Thyroid gland (tissue), 4 donors: Measurements from ENCODE around the gene PAK6. TPM values are rescaled to one million over a fixed set of nuclear protein-coding genes. Genes with fewer than 3 reads are reported as not detected.

Source experiments
- DNase-seq, 2 donors: peaks; one replicate each; pipeline ENCODE4 v3.0.0-alpha.2; 2019
- H3K27ac ChIP-seq, 3 donors: fragments of 200-600 bp; sonication (generic); 1 replicate in 2 of 3; 2 replicates in 1 of 3; pipeline ENCODE4 v1.5.1; 2016 to 2019; ENCODE audit warnings: mild to moderate bottlenecking in 1 of 3, moderate library complexity in 1 of 3
- H3K27me3 ChIP-seq: fragments of 200-600 bp; sonication (generic); one replicate; pipeline ENCODE4 v1.5.1; 2019
- H3K36me3 ChIP-seq, 2 donors: fragments of 200-600 bp; sonication (generic); one replicate each; pipeline ENCODE4 v1.5.1; 2016 to 2019
- H3K4me1 ChIP-seq, 2 donors: fragments of 200-600 bp; sonication (generic); one replicate each; pipeline ENCODE4 v1.5.1; 2017 to 2019
- H3K4me3 ChIP-seq, 3 donors: fragments of 200-600 bp; sonication (generic); replicated peaks in 1 of 3; 1 replicate in 2 of 3; 2 replicates in 1 of 3; pipeline ENCODE4 v1.5.1; 2016; ENCODE audit warnings: mild to moderate bottlenecking in 1 of 3
- H3K9me3 ChIP-seq: fragments of 200-600 bp; sonication (generic); one replicate; pipeline ENCODE4 v1.5.1; 2017
- CTCF ChIP-seq, 6 experiments: fragments of 200-600 bp in 3 of 6; fragments of 450-650 bp in 3 of 6; sonication (generic) in 3 of 6; IDR thresholded peaks; one replicate each; pipeline ENCODE4 v1.5.1; 2016 to 2019; ENCODE audit warnings: antibody characterized with exemption in 6 of 6, mild to moderate bottlenecking in 2 of 6, inconsistent platforms in 1 of 6, moderate library complexity in 1 of 6
- POLR2A ChIP-seq, 2 donors: fragments of 450-650 bp; IDR thresholded peaks; one replicate each; pipeline ENCODE4 v1.6.1; 2017; ENCODE audit warnings: antibody characterized with exemption in 2 of 2, mild to moderate bottlenecking in 2 of 2, moderate library complexity in 1 of 2
- WGBS, 2 donors: methylation state at CpG; one replicate each; pipeline ENCODE4 v1.1.5; 2017; 5-methylcytosine and 5-hydroxymethylcytosine counted together
- intact Hi-C: fragments of 100-400 bp; cut with DNase I; formaldehyde crosslinking; loops from one replicate; pipeline ENCODE4 v1.15.1; 2023
- total RNA-seq, 4 donors: library from RNA; depleted of rRNA; stranded (reverse); fragments of >200 nt; gene quantifications; one replicate each; pipeline ENCODE4 v1.2.3, GENCODE V29; 2016

Gene PAK6
- total RNA-seq, 4 donors from 2014 or later: 33.9 to 63.4 (median 43.9) TPM

DNA sequence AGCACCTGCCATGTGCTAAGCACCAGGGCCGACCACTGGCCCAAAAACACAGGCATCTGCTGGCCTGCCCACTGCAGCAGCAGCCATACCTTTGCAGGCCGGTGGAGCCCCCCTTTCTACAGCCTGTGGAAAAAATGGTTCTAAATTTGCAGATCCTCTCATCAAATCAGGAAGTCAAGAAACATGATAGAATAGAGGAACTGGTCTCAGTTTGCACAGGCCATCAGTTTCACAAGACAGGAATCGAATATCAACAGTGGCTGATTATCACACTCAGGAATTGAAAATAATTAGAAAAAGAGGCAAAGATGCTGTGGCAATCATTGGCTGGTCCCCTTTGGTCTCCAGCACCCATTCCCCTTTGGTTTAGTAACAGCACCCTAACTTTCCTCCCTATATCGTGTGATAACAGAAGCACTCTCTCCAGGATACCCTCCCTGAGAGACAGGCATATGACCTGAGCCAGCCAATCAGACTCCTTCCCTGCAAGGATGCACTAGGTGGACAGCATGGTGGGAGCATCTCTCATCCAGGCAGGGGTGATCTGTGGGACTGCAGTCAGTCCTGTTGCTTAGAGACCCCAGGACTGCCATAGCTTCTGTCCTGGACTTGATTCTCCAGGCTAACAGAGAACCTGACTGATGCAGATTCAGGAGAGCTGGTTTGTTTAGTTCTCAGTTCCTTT lies 3.5 kb upstream of the PAK6 start:
- Histone ChIP-seq H3K27me3 (no peaks in the 10 kb centered on the region), H3K36me3 (no peaks in the 10 kb centered on the region), H3K27ac (no peak overlapping the region), H3K4me1 (peaks cover 18 to 20% of the 10 kb centered on the region in 2 donors), H3K9me3 (no peaks in the 10 kb centered on the region), H3K4me3 (no peak overlapping the region)
- WGBS, 2 donors: 87 to 90% methylated on average over 4 of the region's 4 CpGs
- no peak for TF ChIP-seq CTCF (IDR thresholded peaks at IDR 0.05)
- TF ChIP-seq POLR2A (IDR thresholded peaks at IDR 0.05): no peak
- no peak for DNase-seq
- intact Hi-C loops: no loop called here

- Histone ChIP-seq H3K27me3 (no peaks in the 10 kb centered on the region), H3K4me1 (peaks cover 23 to 27% of the 10 kb centered on the region in 2 donors), H3K4me3 (peak overlapping the region in 1 of 3 donors; percentile 21), H3K9me3 (no peaks in the 10 kb centered on the region), H3K27ac (peak overlapping the region; percentile 28 to 83 (median 67)), H3K36me3 (no peaks in the 10 kb centered on the region)
- no peak for DNase-seq
- no peak for TF ChIP-seq POLR2A (IDR thresholded peaks at IDR 0.05)
- TF ChIP-seq CTCF (IDR thresholded peaks at IDR 0.05): no peak
- intact Hi-C loops: no loop called here
- 5 to 23% methylated on average over 3 to 5 of the region's 5 CpGs for whole genome bisulfite sequencing, 2 donors
Observed at GRCh38 chr15:40239404-40239692, 485 bp downstream of the PAK6 start.

GRCh38 chr15:40239693-40240618 lies 1.1 kb downstream of the PAK6 start:
- Histone ChIP-seq H3K36me3 (no peaks in the 10 kb centered on the region), H3K4me1 (peaks cover 23 to 27% of the 10 kb centered on the region in 2 donors), H3K27me3 (no peaks in the 10 kb centered on the region), H3K4me3 (no peak overlapping the region), H3K9me3 (no peaks in the 10 kb centered on the region), H3K27ac (peak overlapping the region; percentile 28 to 83 (median 67))
- intact Hi-C loops: no loop called here
- no peak for TF ChIP-seq CTCF (IDR thresholded peaks at IDR 0.05)
- TF ChIP-seq POLR2A (IDR thresholded peaks at IDR 0.05): no peak
- WGBS, 2 donors: 80% methylated on average over 13 to 14 of the region's 19 CpGs
- DNase-seq: peak; percentile 44 to 53

DNA sequence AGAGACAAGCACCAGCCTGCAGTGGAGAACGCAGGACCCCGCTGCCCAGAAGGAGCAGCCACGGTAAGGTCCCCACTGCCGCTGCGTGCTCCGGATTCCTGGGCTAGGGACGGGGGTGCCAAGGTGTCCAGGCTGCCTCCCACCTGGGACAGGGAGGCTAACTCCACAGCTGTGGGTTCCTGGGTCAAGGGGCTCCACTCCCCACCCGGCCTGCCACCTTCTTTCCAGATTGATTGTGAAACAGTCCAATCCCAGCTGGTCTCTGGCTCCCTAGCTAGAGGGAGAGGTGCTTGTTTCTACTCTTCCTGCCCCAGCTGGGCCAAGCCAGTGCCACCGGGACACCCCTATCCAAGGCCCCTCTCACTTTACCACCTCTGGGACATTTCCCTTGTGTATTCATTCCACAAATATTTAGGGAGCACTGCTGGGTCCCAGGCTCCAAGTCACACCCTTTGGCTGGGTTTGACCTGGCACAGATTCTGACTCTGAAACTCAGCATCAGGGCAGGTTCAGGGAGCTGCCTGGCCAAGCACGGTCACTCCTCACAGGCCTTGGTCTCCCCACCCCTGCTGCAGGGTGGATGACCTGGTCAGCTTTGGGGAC lies 1.9 kb downstream of the PAK6 start:
- no peak for TF ChIP-seq CTCF (IDR thresholded peaks at IDR 0.05)
- TF ChIP-seq POLR2A (IDR thresholded peaks at IDR 0.05): no peak

More for the DNA sequence above, 1.9 kb downstream of the PAK6 start:
- WGBS, 2 donors: 86 to 87% methylated on average over 9 to 10 of the region's 10 CpGs
- Histone ChIP-seq H3K9me3 (no peaks in the 10 kb centered on the region), H3K27me3 (no peaks in the 10 kb centered on the region), H3K27ac (peak overlapping the region in 2 of 3 donors; percentile 26 to 46), H3K36me3 (no peaks in the 10 kb centered on the region), H3K4me1 (peaks cover 23 to 33% of the 10 kb centered on the region in 2 donors), H3K4me3 (no peak overlapping the region)
- intact Hi-C loops: no loop called here
- DNase-seq: no peak
